HUES64 (cell line): ENCODE data around the gene TAS2R41.

Experiments
- H3K27ac ChIP-seq: 2 replicates; pipeline ENCODE4 v1.7.0; 2013; ENCODE audit warnings: low read depth, low read length, inconsistent platforms
- H3K27me3 ChIP-seq: 2 replicates; pipeline ENCODE4 v1.6.1; 2013; ENCODE audit warnings: mild to moderate bottlenecking, low read length; ENCODE audit not compliant: insufficient read depth
- H3K36me3 ChIP-seq: 2 replicates; pipeline ENCODE4 v1.6.1; 2013; ENCODE audit warnings: mild to moderate bottlenecking, low read length; ENCODE audit not compliant: insufficient read depth
- H3K4me1 ChIP-seq: 2 replicates; pipeline ENCODE4 v1.6.1; 2013; ENCODE audit warnings: mild to moderate bottlenecking, low read length, moderate library complexity; ENCODE audit not compliant: insufficient read depth
- H3K4me3 ChIP-seq: 2 replicates; pipeline ENCODE4 v1.5.1; 2013; ENCODE audit warnings: mild to moderate bottlenecking, low read length, moderate library complexity
- H3K9ac ChIP-seq: 2 replicates; pipeline ENCODE4 v1.6.1; 2013; ENCODE audit warnings: mild to moderate bottlenecking, low read depth, low read length
- H3K9me3 ChIP-seq: 2 replicates; pipeline ENCODE4 v1.6.1; 2013; ENCODE audit warnings: low read depth, low read length; ENCODE audit not compliant: insufficient read depth
- WGBS: fragments of 150-250, 120-280 bp; methylation state at CpG from one replicate; pipeline ENCODE4 v1.1.7; 2013; ENCODE audit warnings: missing lambda C conversion rate; 5-methylcytosine and 5-hydroxymethylcytosine counted together

Gene TAS2R41

GRCh38 chr7:143507534-143508055 lies 29.9 kb downstream of the TAS2R41 start:
- Histone ChIP-seq H3K4me3 (no peak overlapping the region), H3K9me3 (no peaks in the 10 kb centered on the region), H3K27ac (no peak overlapping the region), H3K4me1 (no peaks in the 10 kb centered on the region), H3K27me3 (no peaks in the 10 kb centered on the region), H3K36me3 (no peaks in the 10 kb centered on the region), H3K9ac (no peak overlapping the region)
- 92% methylated on average over 2 of the region's 5 CpGs for WGBS

GRCh38 chr7:143510854-143511592 lies 33.4 kb downstream of the TAS2R41 start:
- H3K9ac ChIP-seq: no peak overlapping the region
- H3K4me3 ChIP-seq: no peak overlapping the region
- 97% methylated on average over 65 of the region's 65 CpGs for WGBS
- no peaks in the 10 kb centered on the region for H3K4me1 ChIP-seq
- no peaks in the 10 kb centered on the region for H3K27me3 ChIP-seq
- H3K9me3 ChIP-seq: no peaks in the 10 kb centered on the region
- no peak overlapping the region for H3K27ac ChIP-seq
- no peaks in the 10 kb centered on the region for H3K36me3 ChIP-seq

GRCh38 chr7:143511593-143512047 lies 33.9 kb downstream of the TAS2R41 start:
- no peak overlapping the region for H3K4me3 ChIP-seq
- 95% methylated on average over 23 of the region's 23 CpGs for WGBS
- H3K27ac ChIP-seq: no peak overlapping the region

GRCh38 chr7:143512488-143513340 lies 35.0 kb downstream of the TAS2R41 start:
- Histone ChIP-seq H3K4me1 (peaks cover 14% of the 10 kb centered on the region), H3K9me3 (no peaks in the 10 kb centered on the region), H3K36me3 (no peaks in the 10 kb centered on the region), H3K27ac (no peak overlapping the region), H3K4me3 (no peak overlapping the region), H3K27me3 (no peaks in the 10 kb centered on the region), H3K9ac (no peak overlapping the region)
- WGBS: 92% methylated on average over 7 of the region's 8 CpGs

More at GRCh38 chr7:143511593-143512047, 33.9 kb downstream of the TAS2R41 start:
- Histone ChIP-seq H3K9ac (no peak overlapping the region), H3K36me3 (no peaks in the 10 kb centered on the region), H3K27me3 (no peaks in the 10 kb centered on the region), H3K9me3 (no peaks in the 10 kb centered on the region), H3K4me1 (peaks cover 3% of the 10 kb centered on the region)

- WGBS: 80% methylated on average over 1 of the region's 2 CpGs
- no peak overlapping the region for H3K9ac ChIP-seq
- no peak overlapping the region for H3K27ac ChIP-seq
- H3K36me3 ChIP-seq: no peaks in the 10 kb centered on the region
- H3K4me1 ChIP-seq: peaks cover 28% of the 10 kb centered on the region
- no peaks in the 10 kb centered on the region for H3K27me3 ChIP-seq
- H3K9me3 ChIP-seq: no peaks in the 10 kb centered on the region
- no peak overlapping the region for H3K4me3 ChIP-seq
Measured at GRCh38 chr7:143514487-143514886, 36.8 kb downstream of the TAS2R41 start.

GRCh38 chr7:143514995-143515735 lies 37.5 kb downstream of the TAS2R41 start:
- H3K36me3 ChIP-seq: no peaks in the 10 kb centered on the region
- H3K27me3 ChIP-seq: no peaks in the 10 kb centered on the region
- no peak overlapping the region for H3K27ac ChIP-seq
- H3K4me3 ChIP-seq: no peak overlapping the region
- no peaks in the 10 kb centered on the region for H3K9me3 ChIP-seq
- H3K9ac ChIP-seq: no peak overlapping the region
- 94% methylated on average over 3 of the region's 3 CpGs for WGBS
- peaks cover 28% of the 10 kb centered on the region for H3K4me1 ChIP-seq

GRCh38 chr7:143516981-143517380 lies 39.3 kb downstream of the TAS2R41 start:
- H3K9ac ChIP-seq: no peak overlapping the region
- H3K4me3 ChIP-seq: no peak overlapping the region
- H3K27ac ChIP-seq: no peak overlapping the region
- no peaks in the 10 kb centered on the region for H3K36me3 ChIP-seq
- no peaks in the 10 kb centered on the region for H3K27me3 ChIP-seq
- H3K4me1 ChIP-seq: peaks cover 28% of the 10 kb centered on the region
- no peaks in the 10 kb centered on the region for H3K9me3 ChIP-seq
- WGBS: 55% methylated on average over 2 of the region's 2 CpGs

GRCh38 chr7:143518521-143518920 lies 40.8 kb downstream of the TAS2R41 start:
- H3K36me3 ChIP-seq: no peaks in the 10 kb centered on the region
- WGBS: 32% methylated on average over 4 of the region's 4 CpGs
- H3K27ac ChIP-seq: no peak overlapping the region
- peaks cover 28% of the 10 kb centered on the region for H3K4me1 ChIP-seq
- no peaks in the 10 kb centered on the region for H3K9me3 ChIP-seq
- no peaks in the 10 kb centered on the region for H3K27me3 ChIP-seq
- H3K9ac ChIP-seq: no peak overlapping the region
- no peak overlapping the region for H3K4me3 ChIP-seq

- Histone ChIP-seq H3K4me1 (peaks cover 28% of the 10 kb centered on the region), H3K9me3 (no peaks in the 10 kb centered on the region), H3K27me3 (no peaks in the 10 kb centered on the region), H3K27ac (no peak overlapping the region), H3K4me3 (no peak overlapping the region), H3K9ac (no peak overlapping the region), H3K36me3 (no peaks in the 10 kb centered on the region)
- 92% methylated on average over 11 of the region's 11 CpGs for WGBS
Measured at GRCh38 chr7:143518941-143519340, 41.3 kb downstream of the TAS2R41 start.

- Histone ChIP-seq H3K36me3 (no peaks in the 10 kb centered on the region), H3K9ac (no peak overlapping the region), H3K4me3 (no peak overlapping the region), H3K9me3 (no peaks in the 10 kb centered on the region), H3K27me3 (no peaks in the 10 kb centered on the region), H3K27ac (no peak overlapping the region), H3K4me1 (peaks cover 28% of the 10 kb centered on the region)
- WGBS: 91% methylated on average over 7 of the region's 7 CpGs
Measured at GRCh38 chr7:143519411-143520131, 41.9 kb downstream of the TAS2R41 start.
